Measurements from ENCODE around the gene VAMP8. TPM values are rescaled to one million over a fixed set of nuclear protein-coding genes. Genes with fewer than 3 reads are reported as not detected.

VAMP8 gene
- total RNA-seq, 1 donor from 2014 or later: 2.1 TPM

DNA sequence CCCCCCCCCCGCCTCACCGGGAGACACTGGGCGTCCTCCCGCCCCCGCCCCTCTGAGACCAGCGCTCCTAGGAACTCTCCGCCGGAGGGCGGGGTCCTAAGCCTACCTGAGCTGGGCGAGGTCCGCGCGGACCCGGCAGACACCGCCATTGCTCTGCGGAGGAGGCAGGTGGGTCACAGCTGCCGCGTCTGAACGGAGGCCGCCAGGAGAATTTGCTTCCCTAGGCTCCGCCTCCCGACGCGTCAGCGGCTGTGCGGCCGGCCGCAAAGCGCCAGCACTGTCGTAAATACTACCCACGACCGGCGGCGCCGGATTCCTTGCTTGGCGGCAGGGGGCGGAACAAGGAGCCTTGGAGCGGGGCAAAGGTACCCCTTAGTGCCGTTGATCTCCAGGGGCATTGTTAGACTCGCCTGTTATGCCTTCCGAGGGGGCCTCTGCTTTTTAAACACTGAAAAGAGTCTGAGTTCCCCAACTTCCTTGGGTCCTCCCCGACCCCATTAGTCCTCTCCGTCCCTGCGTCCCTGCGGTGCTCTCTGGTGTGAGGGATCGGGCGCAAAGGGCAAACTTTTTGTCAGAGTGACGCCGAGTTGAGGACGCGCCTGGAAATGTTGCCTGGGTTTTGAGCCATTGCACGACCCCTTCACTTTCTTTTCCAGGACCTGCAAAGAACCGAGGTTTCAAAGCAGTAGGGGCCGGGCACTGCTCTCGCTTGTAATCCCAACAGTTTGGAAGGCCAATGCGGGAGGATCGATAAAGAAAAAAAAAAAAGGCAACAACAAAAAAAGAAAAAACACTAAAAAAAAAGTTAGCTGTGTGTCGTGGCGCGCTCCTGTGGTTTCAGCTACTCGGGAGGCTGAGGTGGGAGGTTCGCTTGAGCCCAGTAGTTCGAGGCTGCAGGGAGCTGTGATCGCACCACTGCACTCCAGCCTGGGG, 15.8 kb upstream of the VAMP8 start, which contains the start of gene GGCX:
GGCX (minus strand) TSS at position 214 of the 933 bp plus-strand sequence; CDS start at position 149, 65 bp downstream.
- peak; percentile 97 for DNase-seq (ENCODE audit: low spot score)
- H3K27me3 Mint-ChIP-seq (ENCODE audit: low read depth): no peaks in the 10 kb centered on the region
- H3K4me1 Mint-ChIP-seq (ENCODE audit: low read depth): peaks cover 26% of the 10 kb centered on the region
- H3K27ac Mint-ChIP-seq (ENCODE audit: unreplicated experiment): peak within 1 kb of the TSS; percentile 95
- H3K9me3 Mint-ChIP-seq (ENCODE audit: low read depth): no peaks in the 10 kb centered on the region
- H3K36me3 Mint-ChIP-seq (ENCODE audit: low read depth): peaks cover 1% of the 10 kb centered on the region
- TF ChIP-seq, protein P1, sequence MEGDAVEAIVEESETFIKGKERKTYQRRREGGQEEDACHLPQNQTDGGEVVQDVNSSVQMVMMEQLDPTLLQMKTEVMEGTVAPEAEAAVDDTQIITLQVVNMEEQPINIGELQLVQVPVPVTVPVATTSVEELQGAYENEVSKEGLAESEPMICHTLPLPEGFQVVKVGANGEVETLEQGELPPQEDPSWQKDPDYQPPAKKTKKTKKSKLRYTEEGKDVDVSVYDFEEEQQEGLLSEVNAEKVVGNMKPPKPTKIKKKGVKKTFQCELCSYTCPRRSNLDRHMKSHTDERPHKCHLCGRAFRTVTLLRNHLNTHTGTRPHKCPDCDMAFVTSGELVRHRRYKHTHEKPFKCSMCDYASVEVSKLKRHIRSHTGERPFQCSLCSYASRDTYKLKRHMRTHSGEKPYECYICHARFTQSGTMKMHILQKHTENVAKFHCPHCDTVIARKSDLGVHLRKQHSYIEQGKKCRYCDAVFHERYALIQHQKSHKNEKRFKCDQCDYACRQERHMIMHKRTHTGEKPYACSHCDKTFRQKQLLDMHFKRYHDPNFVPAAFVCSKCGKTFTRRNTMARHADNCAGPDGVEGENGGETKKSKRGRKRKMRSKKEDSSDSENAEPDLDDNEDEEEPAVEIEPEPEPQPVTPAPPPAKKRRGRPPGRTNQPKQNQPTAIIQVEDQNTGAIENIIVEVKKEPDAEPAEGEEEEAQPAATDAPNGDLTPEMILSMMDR (IDR thresholded peaks at IDR 0.05): peak; percentile 68
- peak within 1 kb of the TSS; percentile 92 for H3K4me3 Mint-ChIP-seq (ENCODE audit: unreplicated experiment)

DNA sequence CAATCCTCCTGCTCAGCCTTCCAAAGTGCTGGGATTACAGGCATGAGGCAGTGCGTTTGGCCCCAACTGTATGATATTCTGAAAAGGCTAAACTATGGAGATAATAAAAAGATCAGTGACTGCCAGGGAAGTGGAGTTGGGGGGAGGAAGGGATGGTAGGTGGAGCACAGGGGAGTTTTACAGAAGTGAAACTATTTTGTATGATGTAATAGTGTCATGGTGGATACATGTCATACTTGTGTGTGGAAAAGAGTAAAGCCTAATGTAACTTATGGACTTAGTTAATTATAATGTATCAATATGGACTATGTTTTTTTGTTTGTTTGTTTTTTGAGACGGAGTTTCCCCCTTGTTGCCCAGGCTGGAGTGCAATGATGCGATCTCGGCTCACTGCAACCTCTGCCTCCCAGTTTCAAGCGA, 13.2 kb upstream of the VAMP8 start:
- TF ChIP-seq, protein P1 (IDR thresholded peaks at IDR 0.05): no peak
- no peak for DNase-seq (ENCODE audit: low spot score)
- Mint-ChIP-seq H3K27me3 (ENCODE audit: low read depth) (no peaks in the 10 kb centered on the region), H3K4me3 (ENCODE audit: unreplicated experiment) (no peak overlapping the region), H3K9me3 (ENCODE audit: low read depth) (no peaks in the 10 kb centered on the region), H3K27ac (ENCODE audit: unreplicated experiment) (no peak overlapping the region), H3K36me3 (ENCODE audit: low read depth) (no peaks in the 10 kb centered on the region), H3K4me1 (ENCODE audit: low read depth) (peaks cover 23% of the 10 kb centered on the region)

DNA sequence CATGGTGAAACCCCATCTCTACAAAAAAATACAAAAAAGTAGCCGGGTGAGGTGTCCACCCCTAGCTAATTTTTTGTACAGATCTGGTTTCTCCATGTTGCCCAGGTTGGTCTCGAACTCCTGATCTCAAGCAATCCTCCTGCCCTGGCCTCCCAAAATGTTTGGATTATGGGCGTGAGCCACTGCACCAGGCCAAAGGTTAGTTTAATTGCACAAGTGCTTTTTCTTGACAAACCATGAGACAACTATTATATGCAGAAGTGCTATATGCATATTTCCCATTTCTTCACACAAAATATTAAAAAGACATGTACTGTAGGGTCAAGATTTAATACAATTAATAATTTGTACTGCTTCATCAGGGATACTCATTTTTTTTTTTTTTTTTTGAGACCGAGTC, 11.1 kb upstream of the VAMP8 start:
- no peak for DNase-seq (ENCODE audit: low spot score)
- Mint-ChIP-seq H3K36me3 (ENCODE audit: low read depth) (no peaks in the 10 kb centered on the region), H3K27me3 (ENCODE audit: low read depth) (peaks cover 11% of the 10 kb centered on the region), H3K27ac (ENCODE audit: unreplicated experiment) (no peak overlapping the region), H3K4me3 (ENCODE audit: unreplicated experiment) (no peak overlapping the region), H3K9me3 (ENCODE audit: low read depth) (no peaks in the 10 kb centered on the region), H3K4me1 (ENCODE audit: low read depth) (peaks cover 5% of the 10 kb centered on the region)
- TF ChIP-seq, protein P1 (IDR thresholded peaks at IDR 0.05): no peak

DNA sequence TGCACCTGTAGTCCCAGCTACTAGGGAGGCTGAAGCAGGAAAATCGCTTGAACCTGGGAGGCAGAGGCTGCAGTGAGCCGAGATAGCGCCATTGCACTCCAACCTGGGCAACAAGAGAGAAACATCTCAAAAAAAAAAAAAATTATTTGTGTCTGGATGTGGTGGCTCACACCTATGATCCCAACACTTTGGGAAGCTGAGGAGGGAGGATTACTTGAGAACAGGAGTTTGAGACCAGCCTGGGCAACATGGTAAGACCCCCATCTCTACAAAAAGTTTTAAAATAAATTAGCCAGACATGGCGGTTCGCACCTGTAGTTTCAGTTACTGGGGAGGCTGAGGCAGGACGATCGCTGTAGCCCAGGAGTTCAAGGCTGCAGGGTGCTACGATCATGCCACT, 1.6 kb upstream of the VAMP8 start:
- TF ChIP-seq, protein P1 (IDR thresholded peaks at IDR 0.05): no peak
- Mint-ChIP-seq H3K36me3 (ENCODE audit: low read depth) (no peaks in the 10 kb centered on the region), H3K27me3 (ENCODE audit: low read depth) (peaks cover 14% of the 10 kb centered on the region), H3K27ac (ENCODE audit: unreplicated experiment) (no peak overlapping the region), H3K4me1 (ENCODE audit: low read depth) (peaks cover 20% of the 10 kb centered on the region), H3K9me3 (ENCODE audit: low read depth) (no peaks in the 10 kb centered on the region), H3K4me3 (ENCODE audit: unreplicated experiment) (no peak overlapping the region)
- DNase-seq (ENCODE audit: low spot score): no peak

DNA sequence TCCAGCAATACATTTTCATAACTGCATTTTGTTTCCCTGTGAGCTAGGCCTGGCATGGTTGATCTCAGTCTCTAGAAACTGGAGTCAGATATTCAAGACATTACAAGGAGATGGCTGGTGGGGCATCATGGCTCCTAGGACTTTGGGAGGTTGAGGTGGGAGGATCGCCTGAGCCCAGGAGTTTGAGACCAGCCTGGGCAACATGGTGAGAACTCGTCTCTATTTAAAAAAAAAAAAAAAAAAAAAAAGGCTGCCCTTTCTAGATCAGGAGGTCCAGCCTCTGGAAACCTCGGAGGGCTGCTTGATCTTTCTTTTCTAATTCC, 362 bp upstream of the VAMP8 start:
- Mint-ChIP-seq H3K4me1 (ENCODE audit: low read depth) (peaks cover 20% of the 10 kb centered on the region), H3K27me3 (ENCODE audit: low read depth) (peaks cover 8% of the 10 kb centered on the region), H3K9me3 (ENCODE audit: low read depth) (no peaks in the 10 kb centered on the region), H3K36me3 (ENCODE audit: low read depth) (no peaks in the 10 kb centered on the region), H3K4me3 (ENCODE audit: unreplicated experiment) (no peak overlapping the region), H3K27ac (ENCODE audit: unreplicated experiment) (no peak overlapping the region)
- TF ChIP-seq, protein P1 (IDR thresholded peaks at IDR 0.05): no peak
- no peak for DNase-seq (ENCODE audit: low spot score)

Data from chondrocyte (in vitro differentiated cells).